HEK293 (cell line): ENCODE results near the gene ACSL3.

Experiments used
- CTCF ChIA-PET: fragments of 350-600 bp; formaldehyde crosslinking; extraction: SDS; loops from one replicate; lab custom pipeline; 2021; ENCODE audit warnings: antibody characterized with exemption; lab: Yijun Ruan, JAX
- POLR2A ChIA-PET: fragments of 300-600 bp; formaldehyde crosslinking; extraction: SDS; loops from one replicate; lab custom pipeline; 2020; ENCODE audit warnings: antibody characterized with exemption, inconsistent platforms; lab: Yijun Ruan, JAX
- H3K27ac ChIP-seq: fragments of 200-500 bp; sonication (Bioruptor generic); 2 replicates; pipeline ENCODE4 v1.5.1; 2014; ENCODE audit warnings: low read depth, low read length, control low read depth, inconsistent platforms; ENCODE audit errors: extremely low read depth
- H3K36me3 ChIP-seq, 2 experiments: fragments of 200-500 bp in 1 of 2; sonication (Bioruptor generic) in 1 of 2; 1 replicate in 1 of 2; 2 replicates in 1 of 2; pipeline ENCODE4 v1.5.1; 2014 to 2017; ENCODE audit warnings: inconsistent platforms in 2 of 2, low read length in 2 of 2; ENCODE audit not compliant: control insufficient read depth in 2 of 2, insufficient read depth in 1 of 2
- H3K4me1 ChIP-seq: fragments of 200-500 bp; sonication (Bioruptor generic); 2 replicates; pipeline ENCODE4 v1.5.1; 2014; ENCODE audit warnings: mild to moderate bottlenecking, low read length, inconsistent platforms; ENCODE audit not compliant: control insufficient read depth, insufficient read depth
- H3K4me3 ChIP-seq: 2 replicates; pipeline ENCODE4 v1.5.1; 2011; ENCODE audit warnings: low read depth, mild to moderate bottlenecking, control low read depth, low read length, moderate library complexity
- H3K9me3 ChIP-seq: fragments of 200-500 bp; sonication (Bioruptor generic); 2 replicates; pipeline ENCODE4 v1.5.1; 2014; ENCODE audit warnings: low read depth, low read length, inconsistent platforms; ENCODE audit not compliant: control insufficient read depth, insufficient read depth
- MZF1 ChIP-seq: fragments of 450-650 bp; formaldehyde crosslinking; IDR thresholded peaks from 2 replicates; pipeline ENCODE4 v1.5.1; 2017; ENCODE audit warnings: missing biosample characterization, missing genetic modification characterization, borderline replicate concordance
- SCRT2 ChIP-seq: fragments of 450-650 bp; formaldehyde crosslinking; IDR thresholded peaks from 2 replicates; pipeline ENCODE4 v1.5.1; 2016; ENCODE audit warnings: missing biosample characterization, missing genetic modification characterization
- TCF7L2 ChIP-seq: IDR thresholded peaks from 2 replicates; pipeline ENCODE4 v1.6.1; 2011; ENCODE audit warnings: low read depth, mild to moderate bottlenecking, inconsistent platforms, low read length, moderate library complexity, borderline replicate concordance
- ZBTB7A ChIP-seq: fragments of 450-650 bp; formaldehyde crosslinking; IDR thresholded peaks from 2 replicates; pipeline ENCODE4 v1.5.1; 2016; ENCODE audit warnings: low read depth, missing biosample characterization, missing genetic modification characterization
- ZNF16 ChIP-seq: fragments of 450-650 bp; formaldehyde crosslinking; IDR thresholded peaks from 2 replicates; pipeline ENCODE4 v1.5.1; 2016; ENCODE audit warnings: low read depth, missing biosample characterization, missing genetic modification characterization
- ZNF248 ChIP-seq: fragments of 450-650 bp; formaldehyde crosslinking; IDR thresholded peaks from 2 replicates; pipeline ENCODE4 v1.5.1; 2017; ENCODE audit warnings: missing biosample characterization, missing genetic modification characterization
- ZNF274 ChIP-seq, 2 experiments: fragments of 200-500 bp in 1 of 2; fragments of 450-650 bp in 1 of 2; sonication (Bioruptor generic) in 1 of 2; formaldehyde crosslinking in 1 of 2; IDR thresholded peaks; 2 replicates each; pipeline versions ENCODE4 v1.5.1 to v1.6.1; 2014 to 2016; ENCODE audit warnings: borderline replicate concordance in 1 of 2, inconsistent platforms in 1 of 2, low read length in 1 of 2, missing biosample characterization in 1 of 2, missing genetic modification characterization in 1 of 2
- ZNF423 ChIP-seq: fragments of 450-650 bp; formaldehyde crosslinking; IDR thresholded peaks from 2 replicates; pipeline ENCODE4 v1.5.1; 2016; ENCODE audit warnings: missing biosample characterization, missing genetic modification characterization
- ZNF548 ChIP-seq: fragments of 450-650 bp; formaldehyde crosslinking; IDR thresholded peaks from 2 replicates; pipeline ENCODE4 v1.5.1; 2016; ENCODE audit warnings: missing biosample characterization, missing genetic modification characterization
- ZNF555 ChIP-seq: fragments of 450-650 bp; formaldehyde crosslinking; conservative IDR thresholded peaks from 2 replicates; pipeline ENCODE4 v1.5.1; 2017; ENCODE audit warnings: missing biosample characterization, mild to moderate bottlenecking, missing genetic modification characterization, inconsistent platforms
- ZNF596 ChIP-seq: fragments of 450-650 bp; IDR thresholded peaks from 2 replicates; pipeline ENCODE4 v1.5.0; 2018; ENCODE audit warnings: missing biosample characterization, mild to moderate bottlenecking, missing genetic modification characterization, moderate library complexity
- ZNF629 ChIP-seq: fragments of 450-650 bp; formaldehyde crosslinking; IDR thresholded peaks from 2 replicates; pipeline ENCODE4 v1.5.1; 2017; ENCODE audit warnings: missing biosample characterization, missing genetic modification characterization
- ZNF660 ChIP-seq: fragments of 450-650 bp; IDR thresholded peaks from 2 replicates; pipeline ENCODE4 v1.5.1; 2018; ENCODE audit warnings: missing biosample characterization, mild to moderate bottlenecking, missing genetic modification characterization
- ZNF777 ChIP-seq: fragments of 450-650 bp; formaldehyde crosslinking; IDR thresholded peaks from 2 replicates; pipeline ENCODE4 v1.5.1; 2017; ENCODE audit warnings: missing biosample characterization, missing genetic modification characterization, borderline replicate concordance
- ZNF837 ChIP-seq: fragments of 450-650 bp; formaldehyde crosslinking; IDR thresholded peaks from 2 replicates; pipeline ENCODE4 v1.5.1; 2016; ENCODE audit warnings: missing biosample characterization, missing genetic modification characterization
- ZSCAN16 ChIP-seq: fragments of 450-650 bp; formaldehyde crosslinking; IDR thresholded peaks from 2 replicates; pipeline ENCODE4 v1.5.1; 2016; ENCODE audit warnings: missing biosample characterization, missing genetic modification characterization
- TF ChIP-seq, protein P1 (sequence below): fragments of 450-650 bp; formaldehyde crosslinking; IDR thresholded peaks from 2 replicates; pipeline ENCODE4 v1.5.1; 2017; ENCODE audit warnings: missing biosample characterization, missing genetic modification characterization
- TF ChIP-seq, protein P2 (sequence below): fragments of 450-650 bp; formaldehyde crosslinking; IDR thresholded peaks from 2 replicates; pipeline ENCODE4 v1.5.1; 2017; ENCODE audit warnings: missing biosample characterization, missing genetic modification characterization
- TF ChIP-seq, protein P3 (sequence below): fragments of 450-650 bp; formaldehyde crosslinking; IDR thresholded peaks from 2 replicates; pipeline ENCODE4 v1.5.1; 2017; ENCODE audit warnings: missing biosample characterization, missing genetic modification characterization
- TF ChIP-seq, protein P4 (sequence below): fragments of 450-650 bp; formaldehyde crosslinking; IDR thresholded peaks from 2 replicates; pipeline ENCODE4 v1.5.1; 2016; ENCODE audit warnings: missing biosample characterization, missing genetic modification characterization
- TF ChIP-seq, protein P5 (sequence below): fragments of 450-650 bp; formaldehyde crosslinking; IDR thresholded peaks from 2 replicates; pipeline ENCODE4 v1.5.1; 2017; ENCODE audit warnings: missing biosample characterization, missing genetic modification characterization
- TF ChIP-seq, protein P6 (sequence below): fragments of 450-650 bp; formaldehyde crosslinking; IDR thresholded peaks from 2 replicates; pipeline ENCODE4 v1.5.1; 2016; ENCODE audit warnings: missing biosample characterization, missing genetic modification characterization

Gene ACSL3

DNA sequence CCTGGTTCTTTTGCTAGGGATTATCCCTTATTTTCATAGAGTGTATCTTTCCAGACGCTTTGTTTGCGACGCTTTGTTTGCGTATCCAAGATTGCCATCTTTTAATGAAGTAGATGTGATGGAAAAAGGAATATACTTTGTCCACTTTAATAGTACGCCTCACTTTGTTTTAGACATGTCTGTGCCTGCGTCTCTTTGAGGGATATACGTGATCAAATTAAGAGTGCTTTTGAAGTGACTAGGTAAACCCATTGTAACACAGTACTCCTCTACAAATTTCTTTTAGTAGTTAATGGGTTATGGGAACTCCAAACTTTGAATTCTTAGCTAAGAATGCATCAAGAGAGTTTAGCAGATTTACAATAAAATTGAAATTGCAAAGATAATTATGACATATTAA lies 27.9 kb downstream of the ACSL3 start (continued):
- TF ChIP-seq, protein P1, sequence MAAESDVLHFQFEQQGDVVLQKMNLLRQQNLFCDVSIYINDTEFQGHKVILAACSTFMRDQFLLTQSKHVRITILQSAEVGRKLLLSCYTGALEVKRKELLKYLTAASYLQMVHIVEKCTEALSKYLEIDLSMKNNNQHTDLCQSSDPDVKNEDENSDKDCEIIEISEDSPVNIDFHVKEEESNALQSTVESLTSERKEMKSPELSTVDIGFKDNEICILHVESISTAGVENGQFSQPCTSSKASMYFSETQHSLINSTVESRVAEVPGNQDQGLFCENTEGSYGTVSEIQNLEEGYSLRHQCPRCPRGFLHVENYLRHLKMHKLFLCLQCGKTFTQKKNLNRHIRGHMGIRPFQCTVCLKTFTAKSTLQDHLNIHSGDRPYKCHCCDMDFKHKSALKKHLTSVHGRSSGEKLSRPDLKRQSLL (tag by site-specific recombination) = no peak
- TF ChIP-seq, protein P2, sequence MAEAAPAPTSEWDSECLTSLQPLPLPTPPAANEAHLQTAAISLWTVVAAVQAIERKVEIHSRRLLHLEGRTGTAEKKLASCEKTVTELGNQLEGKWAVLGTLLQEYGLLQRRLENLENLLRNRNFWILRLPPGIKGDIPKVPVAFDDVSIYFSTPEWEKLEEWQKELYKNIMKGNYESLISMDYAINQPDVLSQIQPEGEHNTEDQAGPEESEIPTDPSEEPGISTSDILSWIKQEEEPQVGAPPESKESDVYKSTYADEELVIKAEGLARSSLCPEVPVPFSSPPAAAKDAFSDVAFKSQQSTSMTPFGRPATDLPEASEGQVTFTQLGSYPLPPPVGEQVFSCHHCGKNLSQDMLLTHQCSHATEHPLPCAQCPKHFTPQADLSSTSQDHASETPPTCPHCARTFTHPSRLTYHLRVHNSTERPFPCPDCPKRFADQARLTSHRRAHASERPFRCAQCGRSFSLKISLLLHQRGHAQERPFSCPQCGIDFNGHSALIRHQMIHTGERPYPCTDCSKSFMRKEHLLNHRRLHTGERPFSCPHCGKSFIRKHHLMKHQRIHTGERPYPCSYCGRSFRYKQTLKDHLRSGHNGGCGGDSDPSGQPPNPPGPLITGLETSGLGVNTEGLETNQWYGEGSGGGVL (tag by site-specific recombination) = no peak
- TF ChIP-seq ZNF548 (tag by site-specific recombination) (no peak), SCRT2 (tag by site-specific recombination) (no peak), ZNF423 (no peak), ZNF837 (no peak), ZNF248 (tag by site-specific recombination) (no peak), ZNF660 (tag by site-specific recombination) (no peak)
- TF ChIP-seq, protein P3, sequence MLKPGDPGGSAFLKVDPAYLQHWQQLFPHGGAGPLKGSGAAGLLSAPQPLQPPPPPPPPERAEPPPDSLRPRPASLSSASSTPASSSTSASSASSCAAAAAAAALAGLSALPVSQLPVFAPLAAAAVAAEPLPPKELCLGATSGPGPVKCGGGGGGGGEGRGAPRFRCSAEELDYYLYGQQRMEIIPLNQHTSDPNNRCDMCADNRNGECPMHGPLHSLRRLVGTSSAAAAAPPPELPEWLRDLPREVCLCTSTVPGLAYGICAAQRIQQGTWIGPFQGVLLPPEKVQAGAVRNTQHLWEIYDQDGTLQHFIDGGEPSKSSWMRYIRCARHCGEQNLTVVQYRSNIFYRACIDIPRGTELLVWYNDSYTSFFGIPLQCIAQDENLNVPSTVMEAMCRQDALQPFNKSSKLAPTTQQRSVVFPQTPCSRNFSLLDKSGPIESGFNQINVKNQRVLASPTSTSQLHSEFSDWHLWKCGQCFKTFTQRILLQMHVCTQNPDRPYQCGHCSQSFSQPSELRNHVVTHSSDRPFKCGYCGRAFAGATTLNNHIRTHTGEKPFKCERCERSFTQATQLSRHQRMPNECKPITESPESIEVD (tag by site-specific recombination) = no peak

DNA sequence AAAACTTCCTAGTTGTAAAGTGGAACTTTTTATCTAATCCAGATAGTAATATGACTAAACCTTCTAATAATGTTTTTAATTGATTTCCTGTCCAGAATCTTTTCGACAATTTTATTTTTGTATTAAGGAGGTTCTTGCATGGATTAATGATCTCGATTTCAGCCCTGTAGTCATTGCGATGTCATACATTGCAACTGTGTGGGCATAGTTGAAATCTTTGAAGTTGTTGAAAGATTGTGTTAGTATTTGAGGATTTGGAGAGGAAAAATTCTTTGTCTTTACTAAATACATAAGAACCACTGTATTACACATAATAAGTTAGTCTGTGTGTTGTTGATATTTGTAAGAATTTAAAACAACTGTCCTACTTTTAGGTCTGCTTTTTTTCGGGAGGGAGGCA lies 31.1 kb downstream of the ACSL3 start:
- H3K9me3 ChIP-seq = no peaks in the 10 kb centered on the region
- TF ChIP-seq ZNF629 = 0 out of 2 replicates have a peak, but pooled peaks have one; percentile 1
- no peak for TF ChIP-seq ZNF777 (tag by site-specific recombination)
- POLR2A ChIA-PET = no interaction called here
- H3K36me3 ChIP-seq = peaks cover 0 to 4% of the 10 kb centered on the region in 2 experiments; a peak in 1 of 3 replicates
- no peak overlapping the region for H3K4me3 ChIP-seq
- peaks cover 16% of the 10 kb centered on the region for H3K4me1 ChIP-seq
- CTCF ChIA-PET = interaction anchor here (0.7 to 2.8 kb wide), 2 partner anchors 11 kb away, joined by 3 to 13 read pairs; no protein-coding TSS in a partner anchor
- H3K27ac ChIP-seq = no peak overlapping the region

DNA sequence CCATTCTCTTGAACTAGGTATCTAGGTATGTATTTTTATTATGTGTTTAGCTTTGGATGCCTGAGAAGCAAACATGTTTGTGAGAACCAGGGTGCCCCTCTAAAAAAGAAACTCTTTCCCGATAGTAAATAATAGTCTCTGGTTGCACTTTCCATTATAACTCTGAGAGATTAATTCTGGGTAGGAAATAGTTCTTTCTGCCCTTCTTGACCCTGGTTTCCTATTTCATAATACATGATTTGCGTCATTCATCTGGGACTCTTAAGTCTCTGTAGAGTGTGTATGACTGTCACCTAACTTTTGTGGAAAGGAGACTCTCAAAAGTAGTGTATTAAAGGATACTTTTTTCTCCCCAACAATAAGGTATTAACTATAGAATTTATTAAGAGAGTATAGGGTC lies 31.5 kb downstream of the ACSL3 start:
- H3K9me3 ChIP-seq = no peaks in the 10 kb centered on the region
- peaks cover 16% of the 10 kb centered on the region for H3K4me1 ChIP-seq
- no peak overlapping the region for H3K27ac ChIP-seq
- POLR2A ChIA-PET = no interaction called here
- H3K36me3 ChIP-seq = peaks cover 0 to 4% of the 10 kb centered on the region in 2 experiments; a peak in 1 of 3 replicates
- H3K4me3 ChIP-seq = no peak overlapping the region
- CTCF ChIA-PET = interaction anchor here (0.7 kb wide), 1 partner anchor 10 kb away, joined by 3 read pairs; no protein-coding TSS in a partner anchor
- TF ChIP-seq, protein P4, sequence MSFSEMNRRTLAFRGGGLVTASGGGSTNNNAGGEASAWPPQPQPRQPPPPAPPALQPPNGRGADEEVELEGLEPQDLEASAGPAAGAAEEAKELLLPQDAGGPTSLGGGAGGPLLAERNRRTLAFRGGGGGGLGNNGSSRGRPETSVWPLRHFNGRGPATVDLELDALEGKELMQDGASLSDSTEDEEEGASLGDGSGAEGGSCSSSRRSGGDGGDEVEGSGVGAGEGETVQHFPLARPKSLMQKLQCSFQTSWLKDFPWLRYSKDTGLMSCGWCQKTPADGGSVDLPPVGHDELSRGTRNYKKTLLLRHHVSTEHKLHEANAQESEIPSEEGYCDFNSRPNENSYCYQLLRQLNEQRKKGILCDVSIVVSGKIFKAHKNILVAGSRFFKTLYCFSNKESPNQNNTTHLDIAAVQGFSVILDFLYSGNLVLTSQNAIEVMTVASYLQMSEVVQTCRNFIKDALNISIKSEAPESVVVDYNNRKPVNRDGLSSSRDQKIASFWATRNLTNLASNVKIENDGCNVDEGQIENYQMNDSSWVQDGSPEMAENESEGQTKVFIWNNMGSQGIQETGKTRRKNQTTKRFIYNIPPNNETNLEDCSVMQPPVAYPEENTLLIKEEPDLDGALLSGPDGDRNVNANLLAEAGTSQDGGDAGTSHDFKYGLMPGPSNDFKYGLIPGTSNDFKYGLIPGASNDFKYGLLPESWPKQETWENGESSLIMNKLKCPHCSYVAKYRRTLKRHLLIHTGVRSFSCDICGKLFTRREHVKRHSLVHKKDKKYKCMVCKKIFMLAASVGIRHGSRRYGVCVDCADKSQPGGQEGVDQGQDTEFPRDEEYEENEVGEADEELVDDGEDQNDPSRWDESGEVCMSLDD = no peak
- TF ChIP-seq ZNF274 (IDR thresholded peaks at IDR 0.05; ENCODE audit: low read length) (no peak), ZNF274 (tag by site-specific recombination; IDR thresholded peaks at IDR 0.05; ENCODE audit: borderline replicate concordance) (no peak), ZNF555 (tag by site-specific recombination) (no peak), ZSCAN16 (tag by site-specific recombination) (no peak), TCF7L2 (no peak), MZF1 (no peak), ZBTB7A (tag by site-specific recombination) (no peak), ZNF596 (no peak), ZNF16 (no peak)
- TF ChIP-seq, protein P5, sequence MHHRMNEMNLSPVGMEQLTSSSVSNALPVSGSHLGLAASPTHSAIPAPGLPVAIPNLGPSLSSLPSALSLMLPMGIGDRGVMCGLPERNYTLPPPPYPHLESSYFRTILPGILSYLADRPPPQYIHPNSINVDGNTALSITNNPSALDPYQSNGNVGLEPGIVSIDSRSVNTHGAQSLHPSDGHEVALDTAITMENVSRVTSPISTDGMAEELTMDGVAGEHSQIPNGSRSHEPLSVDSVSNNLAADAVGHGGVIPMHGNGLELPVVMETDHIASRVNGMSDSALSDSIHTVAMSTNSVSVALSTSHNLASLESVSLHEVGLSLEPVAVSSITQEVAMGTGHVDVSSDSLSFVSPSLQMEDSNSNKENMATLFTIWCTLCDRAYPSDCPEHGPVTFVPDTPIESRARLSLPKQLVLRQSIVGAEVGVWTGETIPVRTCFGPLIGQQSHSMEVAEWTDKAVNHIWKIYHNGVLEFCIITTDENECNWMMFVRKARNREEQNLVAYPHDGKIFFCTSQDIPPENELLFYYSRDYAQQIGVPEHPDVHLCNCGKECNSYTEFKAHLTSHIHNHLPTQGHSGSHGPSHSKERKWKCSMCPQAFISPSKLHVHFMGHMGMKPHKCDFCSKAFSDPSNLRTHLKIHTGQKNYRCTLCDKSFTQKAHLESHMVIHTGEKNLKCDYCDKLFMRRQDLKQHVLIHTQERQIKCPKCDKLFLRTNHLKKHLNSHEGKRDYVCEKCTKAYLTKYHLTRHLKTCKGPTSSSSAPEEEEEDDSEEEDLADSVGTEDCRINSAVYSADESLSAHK (tag by site-specific recombination) = peak; percentile 46; the same call in 1 of the 2 replicates
- TF ChIP-seq, protein P6, sequence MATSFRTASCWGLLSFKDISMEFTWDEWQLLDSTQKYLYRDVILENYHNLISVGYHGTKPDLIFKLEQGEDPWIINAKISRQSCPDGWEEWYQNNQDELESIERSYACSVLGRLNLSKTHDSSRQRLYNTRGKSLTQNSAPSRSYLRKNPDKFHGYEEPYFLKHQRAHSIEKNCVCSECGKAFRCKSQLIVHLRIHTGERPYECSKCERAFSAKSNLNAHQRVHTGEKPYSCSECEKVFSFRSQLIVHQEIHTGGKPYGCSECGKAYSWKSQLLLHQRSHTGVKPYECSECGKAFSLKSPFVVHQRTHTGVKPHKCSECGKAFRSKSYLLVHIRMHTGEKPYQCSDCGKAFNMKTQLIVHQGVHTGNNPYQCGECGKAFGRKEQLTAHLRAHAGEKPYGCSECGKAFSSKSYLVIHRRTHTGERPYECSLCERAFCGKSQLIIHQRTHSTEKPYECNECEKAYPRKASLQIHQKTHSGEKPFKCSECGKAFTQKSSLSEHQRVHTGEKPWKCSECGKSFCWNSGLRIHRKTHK (tag by site-specific recombination) = no peak
